Measurements from ENCODE around the gene LGALS7. TPM values are rescaled to one million over a fixed set of nuclear protein-coding genes. Genes with fewer than 3 reads are reported as not detected.

LGALS7 gene
- total RNA-seq, 2 experiments from 2014 or later, result not detected

GRCh38 chr19:38805180-38805579 lies 31.9 kb upstream of the LGALS7 start:
- POLR2A ChIA-PET, result no interaction called here
- intact Hi-C loops (cut with micrococcal nuclease; ENCODE audit: unreplicated experiment), result no loop called here

DNA sequence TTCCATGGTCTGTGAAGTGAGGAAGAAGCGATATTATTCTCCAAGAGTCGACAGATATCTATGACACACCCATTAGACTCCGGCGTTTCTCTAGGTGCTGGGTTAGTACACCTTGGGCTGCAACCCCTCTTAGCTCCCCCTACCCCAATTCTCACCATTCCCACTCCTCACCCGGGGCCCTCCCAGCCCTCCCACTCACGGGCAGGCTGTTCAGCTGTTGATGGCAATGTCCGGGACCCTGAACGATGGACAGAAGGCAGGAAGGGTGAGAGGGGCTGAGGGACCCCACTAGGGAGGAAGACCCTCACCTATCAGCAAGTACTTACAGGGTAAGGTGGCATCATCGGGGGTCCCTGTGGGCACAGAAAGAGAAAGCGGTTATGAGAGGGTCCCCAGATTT lies 30.2 kb upstream of the LGALS7 start:
- TF ChIP-seq CTCF (conservative IDR thresholded peaks at IDR 0.05; ENCODE audit: low read length) (no peak), EZH2phosphoT487 (IDR thresholded peaks at IDR 0.05; ENCODE audit: borderline replicate concordance, low read depth, low read length) (no peak)
- no TSS peak for BruUV-seq (replicated peaks)
- CTCF ChIA-PET (ENCODE audit: unreplicated experiment), result no interaction called here
- Histone ChIP-seq H4K20me1 (ENCODE audit: insufficient read depth, low read length) (no peaks in the 10 kb centered on the region), H3K4me3 (ENCODE audit: low read depth, low read length, poor library complexity, severe bottlenecking) (no peak overlapping the region), H2AFZ (ENCODE audit: low read length) (no peak overlapping the region), H3K9me3 (ENCODE audit: low read length) (no peaks in the 10 kb centered on the region), H3K27ac (ENCODE audit: low read depth, low read length, poor library complexity, severe bottlenecking) (no peak overlapping the region), H3K9me2 (ENCODE audit: insufficient read depth, low read length) (no peaks in the 10 kb centered on the region), H3K4me2 (ENCODE audit: low read length) (no peak overlapping the region), H3K79me2 (ENCODE audit: insufficient read depth, low read depth, low read length) (no peaks in the 10 kb centered on the region), H3K36me3 (ENCODE audit: insufficient read depth, low read length) (no peaks in the 10 kb centered on the region), H3K4me1 (ENCODE audit: insufficient read depth, low read length, poor library complexity, severe bottlenecking) (peaks cover 3% of the 10 kb centered on the region)
- intact Hi-C loops (cut with micrococcal nuclease; ENCODE audit: unreplicated experiment), result no loop called here
- no peak for DNase-seq (ENCODE audit: low spot score)
- POLR2A ChIA-PET, result interaction anchor here (0.7 kb wide), 1 partner anchor 110 kb away, joined by 4 read pairs; no protein-coding TSS in a partner anchor

More at GRCh38 chr19:38805180-38805579, 31.9 kb upstream of the LGALS7 start:
- no peak for DNase-seq (ENCODE audit: low spot score)
- CTCF ChIA-PET (ENCODE audit: unreplicated experiment), result no interaction called here
- peaks cover 3% of the 10 kb centered on the region for H3K4me1 ChIP-seq (ENCODE audit: insufficient read depth, low read length, poor library complexity, severe bottlenecking)
- no TSS peak for BruUV-seq (replicated peaks)
- no peak overlapping the region; the same call in 1 of the 2 replicates for H3K4me2 ChIP-seq (ENCODE audit: low read length)
- no peaks in the 10 kb centered on the region for H3K9me2 ChIP-seq (ENCODE audit: insufficient read depth, low read length)
- TF ChIP-seq EZH2phosphoT487 (IDR thresholded peaks at IDR 0.05; ENCODE audit: borderline replicate concordance, low read depth, low read length) (no peak), CTCF (conservative IDR thresholded peaks at IDR 0.05; ENCODE audit: low read length) (no peak)
- H3K4me3 ChIP-seq (ENCODE audit: low read depth, low read length, poor library complexity, severe bottlenecking), result no peak overlapping the region
- H3K27ac ChIP-seq (ENCODE audit: low read depth, low read length, poor library complexity, severe bottlenecking), result no peak overlapping the region
- H2AFZ ChIP-seq (ENCODE audit: low read length), result no peak overlapping the region
- no peaks in the 10 kb centered on the region for H3K79me2 ChIP-seq (ENCODE audit: insufficient read depth, low read depth, low read length)
- H3K36me3 ChIP-seq (ENCODE audit: insufficient read depth, low read length), result no peaks in the 10 kb centered on the region
- H3K9me3 ChIP-seq (ENCODE audit: low read length), result no peaks in the 10 kb centered on the region
- no peaks in the 10 kb centered on the region for H4K20me1 ChIP-seq (ENCODE audit: insufficient read depth, low read length)

- H3K9me3 ChIP-seq (ENCODE audit: low read length), result no peaks in the 10 kb centered on the region
- H3K36me3 ChIP-seq (ENCODE audit: insufficient read depth, low read length), result no peaks in the 10 kb centered on the region
- H3K27ac ChIP-seq (ENCODE audit: low read depth, low read length, poor library complexity, severe bottlenecking), result no peak overlapping the region
- DNase-seq (ENCODE audit: low spot score), result no peak
- H3K4me3 ChIP-seq (ENCODE audit: low read depth, low read length, poor library complexity, severe bottlenecking), result no peak overlapping the region
- intact Hi-C loops (cut with micrococcal nuclease; ENCODE audit: unreplicated experiment), result no loop called here
- H3K9me2 ChIP-seq (ENCODE audit: insufficient read depth, low read length), result no peaks in the 10 kb centered on the region
- TF ChIP-seq EZH2phosphoT487 (IDR thresholded peaks at IDR 0.05; ENCODE audit: borderline replicate concordance, low read depth, low read length), result no peak
- TF ChIP-seq CTCF (conservative IDR thresholded peaks at IDR 0.05; ENCODE audit: low read length), result no peak
- no peak overlapping the region for H3K4me2 ChIP-seq (ENCODE audit: low read length)
- no peaks in the 10 kb centered on the region for H4K20me1 ChIP-seq (ENCODE audit: insufficient read depth, low read length)
- H2AFZ ChIP-seq (ENCODE audit: low read length), result no peak overlapping the region
- ChIA-PET CTCF (ENCODE audit: unreplicated experiment) (no interaction called here), POLR2A (no interaction called here)
- H3K4me1 ChIP-seq (ENCODE audit: insufficient read depth, low read length, poor library complexity, severe bottlenecking), result peaks cover 3% of the 10 kb centered on the region
- BruUV-seq (replicated peaks), result no TSS peak
- no peaks in the 10 kb centered on the region for H3K79me2 ChIP-seq (ENCODE audit: insufficient read depth, low read depth, low read length)
These were observed 28.2 kb upstream of the LGALS7 start for GRCh38 chr19:38801359-38802095.
